Measurements from ENCODE around the gene CHTF18.

CHTF18 gene

GRCh38 chr16:787978-788398 is 432 bp upstream of the CHTF18 start, which contains the start of gene RPUSD1:
Gene RPUSD1, minus strand, starts transcription at chr16:788381. Its CDS starts 644 bp downstream, at chr16:787737.
- peak within 1 kb of the TSS; percentile 84 for H3K9ac ChIP-seq (ENCODE audit: low read depth, low read length)
- H3K36me3 ChIP-seq (ENCODE audit: insufficient read depth, low read length), result peaks cover 13% of the 10 kb centered on the region
- H3K4me1 ChIP-seq (ENCODE audit: insufficient read depth, low read length), result peaks cover 4% of the 10 kb centered on the region; the same call in 1 of the 2 replicates
- no peaks in the 10 kb centered on the region for H3K9me3 ChIP-seq (ENCODE audit: control insufficient read depth, insufficient read depth, low read length)

GRCh38 chr16:789191-789850 is 901 bp downstream of the CHTF18 start:
- peaks cover 13% of the 10 kb centered on the region for H3K36me3 ChIP-seq (ENCODE audit: insufficient read depth, low read length)
- H3K4me1 ChIP-seq (ENCODE audit: insufficient read depth, low read length), result peaks cover 4% of the 10 kb centered on the region; the same call in 1 of the 2 replicates
- H3K9ac ChIP-seq (ENCODE audit: low read depth, low read length), result peak overlapping the region; percentile 83

GRCh38 chr16:790086-790485 is 1.7 kb downstream of the CHTF18 start:
- H3K9ac ChIP-seq (ENCODE audit: low read depth, low read length), result no peak overlapping the region
- no peaks in the 10 kb centered on the region for H3K9me3 ChIP-seq (ENCODE audit: control insufficient read depth, insufficient read depth, low read length)
- peaks cover 3% of the 10 kb centered on the region; the same call in 1 of the 2 replicates for H3K4me1 ChIP-seq (ENCODE audit: insufficient read depth, low read length)
- peaks cover 13% of the 10 kb centered on the region for H3K36me3 ChIP-seq (ENCODE audit: insufficient read depth, low read length)

More at GRCh38 chr16:789191-789850, 901 bp downstream of the CHTF18 start:
- H3K9me3 ChIP-seq (ENCODE audit: control insufficient read depth, insufficient read depth, low read length), result no peaks in the 10 kb centered on the region

GRCh38 chr16:791131-791530 is 2.7 kb downstream of the CHTF18 start:
- Histone ChIP-seq H3K36me3 (ENCODE audit: insufficient read depth, low read length) (peaks cover 11% of the 10 kb centered on the region), H3K4me1 (ENCODE audit: insufficient read depth, low read length) (no peaks in the 10 kb centered on the region), H3K9me3 (ENCODE audit: control insufficient read depth, insufficient read depth, low read length) (no peaks in the 10 kb centered on the region), H3K9ac (ENCODE audit: low read depth, low read length) (no peak overlapping the region)

- H3K9ac ChIP-seq (ENCODE audit: low read depth, low read length), result no peak overlapping the region
- no peaks in the 10 kb centered on the region for H3K4me1 ChIP-seq (ENCODE audit: insufficient read depth, low read length)
- H3K36me3 ChIP-seq (ENCODE audit: insufficient read depth, low read length), result peaks cover 10% of the 10 kb centered on the region; the same call in 1 of the 2 replicates
- H3K9me3 ChIP-seq (ENCODE audit: control insufficient read depth, insufficient read depth, low read length), result no peaks in the 10 kb centered on the region; the same call in 1 of the 2 replicates
These were observed 4.0 kb downstream of the CHTF18 start for GRCh38 chr16:792221-792995.

GRCh38 chr16:793414-793813 is 5.0 kb downstream of the CHTF18 start:
- H3K36me3 ChIP-seq (ENCODE audit: insufficient read depth, low read length), result peaks cover 10% of the 10 kb centered on the region; the same call in 1 of the 2 replicates
- H3K9ac ChIP-seq (ENCODE audit: low read depth, low read length), result no peak overlapping the region
- no peaks in the 10 kb centered on the region for H3K4me1 ChIP-seq (ENCODE audit: insufficient read depth, low read length)
- no peaks in the 10 kb centered on the region; the same call in 1 of the 2 replicates for H3K9me3 ChIP-seq (ENCODE audit: control insufficient read depth, insufficient read depth, low read length)

GRCh38 chr16:794091-794822 is 5.8 kb downstream of the CHTF18 start:
- Histone ChIP-seq H3K4me1 (ENCODE audit: insufficient read depth, low read length) (no peaks in the 10 kb centered on the region), H3K36me3 (ENCODE audit: insufficient read depth, low read length) (peaks cover 10% of the 10 kb centered on the region; the same call in 1 of the 2 replicates), H3K9me3 (ENCODE audit: control insufficient read depth, insufficient read depth, low read length) (no peaks in the 10 kb centered on the region; the same call in 1 of the 2 replicates), H3K9ac (ENCODE audit: low read depth, low read length) (no peak overlapping the region)

- Histone ChIP-seq H3K9me3 (ENCODE audit: control insufficient read depth, insufficient read depth, low read length) (no peaks in the 10 kb centered on the region; the same call in 1 of the 2 replicates), H3K36me3 (ENCODE audit: insufficient read depth, low read length) (peaks cover 9% of the 10 kb centered on the region; the same call in 1 of the 2 replicates), H3K9ac (ENCODE audit: low read depth, low read length) (no peak overlapping the region), H3K4me1 (ENCODE audit: insufficient read depth, low read length) (no peaks in the 10 kb centered on the region)
These were observed 6.5 kb downstream of the CHTF18 start for GRCh38 chr16:794853-795466.

- H3K9ac ChIP-seq (ENCODE audit: low read depth, low read length), result no peak overlapping the region
- H3K36me3 ChIP-seq (ENCODE audit: insufficient read depth, low read length), result 0 out of 2 replicates have a peak, but pooled peaks cover 5% of the 10 kb centered on the region
- no peaks in the 10 kb centered on the region for H3K4me1 ChIP-seq (ENCODE audit: insufficient read depth, low read length)
- no peaks in the 10 kb centered on the region; the same call in 1 of the 2 replicates for H3K9me3 ChIP-seq (ENCODE audit: control insufficient read depth, insufficient read depth, low read length)
These were observed 7.3 kb downstream of the CHTF18 start for GRCh38 chr16:795580-796229.

GRCh38 chr16:796296-797119 is 8.1 kb downstream of the CHTF18 start:
- H3K36me3 ChIP-seq (ENCODE audit: insufficient read depth, low read length), result 0 out of 2 replicates have a peak, but pooled peaks cover 2% of the 10 kb centered on the region
- no peaks in the 10 kb centered on the region; the same call in 1 of the 2 replicates for H3K9me3 ChIP-seq (ENCODE audit: control insufficient read depth, insufficient read depth, low read length)
- no peak overlapping the region for H3K9ac ChIP-seq (ENCODE audit: low read depth, low read length)
- peaks cover 2% of the 10 kb centered on the region; the same call in 1 of the 2 replicates for H3K4me1 ChIP-seq (ENCODE audit: insufficient read depth, low read length)

- 0 out of 2 replicates have a peak, but pooled peaks cover 2% of the 10 kb centered on the region for H3K36me3 ChIP-seq (ENCODE audit: insufficient read depth, low read length)
- no peak overlapping the region for H3K9ac ChIP-seq (ENCODE audit: low read depth, low read length)
- H3K4me1 ChIP-seq (ENCODE audit: insufficient read depth, low read length), result peaks cover 2% of the 10 kb centered on the region; the same call in 1 of the 2 replicates
- H3K9me3 ChIP-seq (ENCODE audit: control insufficient read depth, insufficient read depth, low read length), result no peaks in the 10 kb centered on the region; the same call in 1 of the 2 replicates
These were observed 8.7 kb downstream of the CHTF18 start for GRCh38 chr16:797120-797420.

GRCh38 chr16:797686-798085 is 9.3 kb downstream of the CHTF18 start:
- Histone ChIP-seq H3K9me3 (ENCODE audit: control insufficient read depth, insufficient read depth, low read length) (no peaks in the 10 kb centered on the region; the same call in 1 of the 2 replicates), H3K36me3 (ENCODE audit: insufficient read depth, low read length) (0 out of 2 replicates have a peak, but pooled peaks cover 2% of the 10 kb centered on the region), H3K9ac (ENCODE audit: low read depth, low read length) (no peak overlapping the region), H3K4me1 (ENCODE audit: insufficient read depth, low read length) (peaks cover 2% of the 10 kb centered on the region; the same call in 1 of the 2 replicates)
